T1000 (cell line): ENCODE measurements around the gene SH2B3.

ENCODE experiments used
- DNase-seq: peaks from one replicate; lab custom pipeline; 2025; ENCODE audit warnings: mixed read lengths; lab: John Stamatoyannopoulos, UW

Gene SH2B3

DNA sequence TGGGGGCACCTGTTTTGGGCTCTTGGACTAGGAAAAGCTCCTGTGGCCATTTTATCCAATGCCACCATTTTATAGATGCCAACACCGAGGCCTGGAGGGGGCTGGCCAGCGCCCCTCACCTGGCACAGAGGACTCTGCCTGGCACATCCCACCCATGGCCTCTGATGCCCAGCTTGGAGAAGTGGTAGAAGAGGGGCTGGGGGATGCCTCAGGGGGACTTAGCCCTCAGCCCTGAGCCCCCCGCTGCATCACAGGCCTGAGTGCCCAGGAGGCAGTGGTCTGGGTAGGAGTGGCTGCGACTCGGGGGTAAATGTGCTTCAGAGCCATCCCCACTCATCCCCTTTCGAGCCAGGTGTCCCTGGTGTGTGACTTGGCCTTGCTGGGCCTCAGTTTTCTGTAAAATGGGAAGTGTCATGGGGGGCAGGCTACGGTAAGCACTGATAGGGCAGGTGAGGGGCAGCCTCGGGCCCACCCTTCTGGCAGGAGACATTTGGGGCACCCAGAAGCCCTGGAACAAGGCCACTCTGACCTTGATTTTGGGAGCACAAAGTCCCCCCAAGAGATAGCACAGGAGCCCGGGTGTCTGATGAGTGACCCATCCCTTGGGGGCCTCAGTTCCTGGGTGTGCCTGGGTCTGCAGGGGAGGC, 22.5 kb downstream of the SH2B3 start:
- DNase-seq: no peak

DNA sequence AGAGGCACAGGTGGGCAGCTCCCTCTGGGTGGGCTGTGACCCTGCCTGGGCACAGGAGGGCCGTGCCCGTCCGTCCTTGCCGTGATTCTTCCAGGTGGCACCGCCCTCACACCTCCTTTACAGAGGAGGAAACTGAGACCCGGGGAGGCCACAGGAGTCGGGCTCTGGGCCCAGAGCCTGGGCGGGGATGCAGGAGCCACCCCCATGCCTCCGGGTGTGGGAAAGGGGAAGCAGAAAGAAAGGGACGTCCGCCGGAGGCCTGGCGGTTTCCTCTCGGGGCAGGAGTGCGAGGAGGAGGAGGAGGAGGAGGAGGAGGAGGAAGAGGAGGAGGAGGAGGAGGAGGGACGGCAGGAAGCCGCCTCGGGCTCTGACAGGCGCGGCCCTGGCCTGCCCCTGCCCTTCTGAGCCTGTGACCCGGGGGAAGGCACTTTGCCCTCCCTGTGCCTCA, 23.0 kb downstream of the SH2B3 start:
- DNase-seq: no peak

DNA sequence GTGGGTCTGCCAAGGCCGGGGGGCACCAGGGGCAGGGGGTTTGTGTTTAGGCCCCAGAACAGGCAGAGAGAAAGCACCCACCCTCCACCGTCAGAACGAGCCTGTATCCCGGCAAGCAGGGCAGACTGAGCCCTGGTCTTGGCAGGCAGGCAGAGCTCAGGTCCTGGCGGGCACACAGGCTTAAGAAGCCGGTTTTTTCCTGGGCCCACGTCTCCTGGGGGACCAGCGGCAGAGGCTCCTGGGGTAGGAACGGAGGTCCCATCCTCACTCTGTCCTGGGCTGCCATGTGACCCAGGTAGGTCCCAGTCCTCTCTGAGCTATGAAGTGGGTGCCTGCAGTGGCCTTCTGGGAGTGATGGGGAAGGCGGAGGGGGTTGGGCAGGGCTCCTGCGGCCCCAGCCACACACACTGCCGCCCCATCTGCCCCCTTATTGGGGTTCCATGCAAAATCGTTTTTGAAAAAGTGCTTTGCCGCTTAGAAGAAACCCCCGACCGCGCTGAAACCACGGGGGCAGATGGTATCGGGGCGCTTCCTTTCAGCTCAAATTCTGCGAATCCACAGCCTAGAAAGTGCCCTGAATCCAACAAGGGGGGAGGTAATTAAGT, 24.2 kb downstream of the SH2B3 start:
- DNase-seq: no peak

DNA sequence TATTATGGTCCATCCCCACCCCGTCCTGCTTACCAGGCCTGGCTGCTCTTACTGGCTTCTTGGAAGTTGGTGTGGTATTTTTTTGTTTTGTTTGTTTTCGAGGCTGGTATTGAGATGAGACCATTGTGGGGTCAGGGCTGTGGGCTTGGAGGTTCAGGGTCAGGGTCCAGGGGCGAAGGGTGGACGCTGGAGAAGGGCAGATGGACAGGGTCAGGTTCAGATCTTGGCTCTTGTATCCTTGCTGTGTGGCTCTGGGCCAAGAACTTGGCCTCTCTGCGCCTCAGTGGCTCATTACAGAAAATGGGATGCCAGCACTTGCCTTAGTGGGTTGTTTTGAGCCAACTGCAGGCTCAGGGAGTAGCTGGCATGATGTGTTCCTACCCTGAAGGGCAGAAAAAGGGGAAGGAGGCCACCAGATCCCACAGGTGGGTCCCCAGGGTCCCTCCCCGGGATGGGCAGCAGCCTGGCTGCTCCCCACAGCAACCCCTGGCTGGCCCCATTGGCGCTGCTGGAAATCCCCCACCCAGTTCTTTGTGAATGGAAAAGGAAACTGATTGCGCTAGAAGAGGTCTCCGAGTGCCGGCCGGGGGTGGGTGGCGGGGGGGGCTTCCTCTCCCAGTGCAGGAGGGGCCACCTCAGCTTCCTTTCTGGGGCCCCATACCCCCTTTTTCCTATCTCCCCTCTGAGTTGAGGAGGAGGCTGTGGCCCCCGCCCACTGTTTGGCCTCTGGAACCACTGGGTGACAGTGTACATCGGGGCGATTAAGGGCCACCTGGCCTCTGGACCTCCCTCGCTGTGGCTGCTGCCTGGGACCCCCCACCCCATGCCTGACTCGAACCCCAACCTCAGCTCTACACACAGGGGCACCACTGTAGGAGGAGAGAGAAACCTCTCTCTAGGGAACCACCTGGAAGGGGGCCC, 25.0 kb downstream of the SH2B3 start:
- DNase-seq: no peak

DNA sequence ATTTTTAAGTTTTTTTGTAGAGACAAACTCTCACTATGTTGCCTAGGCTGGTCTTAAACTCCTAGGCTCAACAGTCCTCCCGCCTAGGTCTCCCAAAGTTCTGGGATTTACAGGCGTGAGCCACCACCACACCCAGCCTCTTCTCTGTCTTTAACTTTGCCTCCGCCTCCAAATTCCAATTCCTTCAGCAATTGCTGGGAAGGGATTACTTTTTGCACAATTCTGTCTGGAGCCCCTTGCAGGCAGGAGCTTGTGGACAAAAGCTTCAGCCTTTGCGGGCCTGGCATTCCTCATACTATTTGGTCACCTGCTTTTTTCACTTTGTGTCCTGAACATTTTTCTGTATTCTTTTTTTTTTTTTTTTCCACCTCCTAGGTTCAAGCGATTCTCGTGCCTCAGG, 26.0 kb downstream of the SH2B3 start:
- DNase-seq: no peak

GRCh38 chr12:111434049-111434448, 28.3 kb downstream of the SH2B3 start:
- no peak for DNase-seq

GRCh38 chr12:111434680-111435338, 29.1 kb downstream of the SH2B3 start:
- DNase-seq: no peak

GRCh38 chr12:111435661-111436201, 30.0 kb downstream of the SH2B3 start:
- no peak for DNase-seq

DNA sequence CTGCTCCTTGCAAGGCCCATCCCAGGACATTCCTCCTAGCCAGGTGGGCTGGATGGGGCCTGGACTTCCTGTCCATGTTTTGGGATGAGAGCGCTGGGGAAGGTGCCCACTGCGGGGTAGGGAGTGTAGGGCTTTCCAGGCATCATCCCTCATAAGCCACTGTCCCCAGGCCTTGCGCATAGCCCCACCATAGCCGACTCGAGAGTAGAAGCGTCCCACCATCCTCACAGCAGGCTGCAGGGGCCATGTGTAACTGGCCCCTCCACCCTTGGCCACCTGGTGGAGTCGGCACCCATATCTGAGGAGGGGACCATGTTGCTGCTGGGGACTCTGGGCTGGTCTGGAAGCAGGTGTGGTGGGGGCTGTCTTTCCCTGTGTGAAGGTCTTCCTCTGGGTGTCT, 30.5 kb downstream of the SH2B3 start:
- DNase-seq: no peak

DNA sequence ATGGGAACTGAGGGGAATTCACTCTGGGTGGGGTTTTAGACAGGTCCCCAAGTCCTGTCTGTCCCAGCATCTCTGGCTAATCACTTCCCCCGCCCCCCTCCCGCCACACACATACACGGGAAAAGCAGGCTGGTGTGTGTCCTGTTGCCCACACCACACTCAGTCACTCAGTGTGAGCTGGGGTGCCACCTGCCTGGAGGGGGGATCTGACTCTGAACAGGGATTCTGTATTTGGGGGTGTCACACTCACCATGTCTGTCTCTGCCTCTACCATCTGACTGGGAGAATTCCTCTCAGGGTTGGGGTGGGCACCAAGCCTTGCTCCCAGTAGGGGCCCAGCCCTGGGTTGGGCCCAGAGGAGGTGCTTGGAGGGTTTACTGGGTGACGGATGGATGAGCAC, 31.1 kb downstream of the SH2B3 start:
- DNase-seq: no peak

- DNase-seq: peak; percentile 53
These were observed 32.2 kb downstream of the SH2B3 start for GRCh38 chr12:111437816-111438454.

DNA sequence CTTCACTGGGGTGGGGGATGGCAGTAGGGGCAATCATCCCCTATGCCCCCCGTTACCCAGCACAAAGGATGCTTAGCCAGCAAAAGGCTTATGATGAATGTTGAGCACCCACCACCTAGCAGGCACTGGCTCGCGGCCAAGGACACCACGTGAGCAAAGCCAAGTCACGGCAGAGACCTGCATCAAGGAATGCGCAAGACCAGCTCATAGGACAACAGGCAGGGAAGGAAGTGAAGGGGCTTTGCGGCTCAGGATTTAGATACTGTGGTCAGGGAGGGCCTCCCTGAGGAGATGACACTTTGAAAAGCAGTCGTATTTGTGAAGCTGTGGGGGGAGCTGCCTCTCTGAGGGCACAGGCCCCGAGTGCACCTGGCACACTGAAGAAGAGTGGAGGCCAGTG, 32.8 kb downstream of the SH2B3 start:
- DNase-seq: peak; percentile 31

- no peak for DNase-seq
These were observed 34.0 kb downstream of the SH2B3 start for GRCh38 chr12:111439657-111440151.

GRCh38 chr12:111440152-111440551, 34.4 kb downstream of the SH2B3 start:
- no peak for DNase-seq

DNA sequence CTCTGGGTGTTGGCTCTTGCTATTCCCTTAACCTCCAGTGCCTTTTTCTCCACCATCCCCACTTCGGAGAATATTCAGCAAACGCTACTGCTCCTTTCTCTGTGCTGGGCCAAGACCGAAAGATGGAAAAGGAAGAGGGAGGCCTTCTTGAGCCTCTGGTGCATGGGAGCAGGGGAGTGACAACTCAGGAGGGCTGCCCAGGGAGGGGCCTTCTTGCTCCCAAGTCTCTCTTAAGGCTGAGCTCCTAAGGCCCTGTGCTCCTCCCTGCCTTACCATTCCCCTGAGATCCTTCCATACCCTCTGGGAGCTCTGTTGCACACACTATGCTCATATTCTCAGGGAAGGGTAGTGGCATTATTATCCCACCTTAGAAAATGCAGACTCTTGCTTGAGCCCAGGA, 34.9 kb downstream of the SH2B3 start:
- DNase-seq: no peak

DNA sequence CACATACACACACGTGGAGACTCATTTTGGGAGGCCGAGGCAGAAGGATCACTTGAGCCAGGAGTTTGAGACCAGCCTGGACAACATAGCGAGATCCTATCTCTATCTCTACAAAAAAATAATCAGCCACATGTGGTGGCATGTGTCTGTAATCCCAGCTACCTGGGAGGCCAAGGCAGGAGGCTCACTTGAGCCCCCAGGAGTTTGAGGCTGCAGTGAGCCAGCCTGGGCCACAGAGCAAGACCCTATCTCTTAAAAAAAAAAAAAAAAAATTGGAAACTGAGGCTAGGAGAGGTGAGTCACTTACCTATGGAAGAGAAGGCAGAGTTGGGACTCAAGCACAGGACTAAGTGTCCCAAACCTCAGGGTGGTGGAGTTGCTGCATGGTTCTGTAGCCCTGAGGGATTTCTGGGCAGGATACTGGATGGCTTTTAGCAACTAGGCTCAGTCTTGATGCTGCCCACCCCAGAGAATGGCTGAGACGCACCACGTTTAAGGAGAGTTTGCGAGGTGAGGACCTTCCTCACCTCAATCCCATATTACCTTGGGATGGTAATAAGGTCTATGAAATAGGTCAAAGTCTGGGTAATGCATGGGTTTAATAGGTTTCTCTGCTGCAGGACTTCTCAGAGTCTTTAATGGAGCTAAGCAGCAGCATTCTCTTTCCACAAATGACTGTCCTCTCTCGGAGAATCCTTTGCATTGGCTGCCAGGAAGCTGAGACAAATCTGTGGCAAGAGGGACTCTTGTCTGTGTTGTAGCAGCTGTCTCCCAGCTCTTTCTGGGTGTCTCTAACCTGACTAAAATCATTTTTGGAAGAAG, 35.6 kb downstream of the SH2B3 start:
- DNase-seq: no peak

GRCh38 chr12:111442301-111443045, 36.8 kb downstream of the SH2B3 start:
- no peak for DNase-seq

DNA sequence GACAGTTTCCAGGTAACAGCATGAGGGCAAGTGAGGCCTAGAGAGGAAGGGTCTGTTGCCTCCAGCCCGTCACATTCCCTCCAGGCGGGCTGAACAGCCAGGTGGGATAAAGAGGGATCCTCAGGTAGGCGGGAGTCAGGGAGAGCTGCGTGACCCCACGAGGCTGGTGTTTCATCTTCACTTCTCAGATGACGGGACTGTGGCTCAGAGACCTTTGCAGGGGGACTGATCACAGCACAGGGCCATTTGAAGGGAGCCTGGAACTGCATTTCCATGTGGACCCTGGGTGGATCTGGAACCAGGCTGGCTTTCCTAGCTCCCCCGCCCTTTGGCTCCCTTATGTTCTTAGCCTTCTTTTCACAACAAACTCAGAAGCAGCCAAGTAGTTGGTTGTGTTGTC, 37.4 kb downstream of the SH2B3 start:
- DNase-seq: no peak

GRCh38 chr12:111443586-111443985, 37.9 kb downstream of the SH2B3 start:
- no peak for DNase-seq
